ENCODE results near the gene POLR3A.
"Not testable (repeated sequence)": the region's sequence is repeated elsewhere in the genome, so short reads cannot be mapped to it uniquely, and the experiment has no call there.

POLR3A gene

GRCh38 chr10:78029269-78030226 lies at the start of gene POLR3A:
Gene POLR3A (minus strand): TSS chr10:78029515. CDS start chr10:78029407, 108 bp downstream.
- DNase-seq: peak; percentile 38 to 93 (median 85)

- DNase-seq: no peak
Measured at GRCh38 chr10:78078539-78079330, 49.4 kb upstream of the POLR3A start.

DNA sequence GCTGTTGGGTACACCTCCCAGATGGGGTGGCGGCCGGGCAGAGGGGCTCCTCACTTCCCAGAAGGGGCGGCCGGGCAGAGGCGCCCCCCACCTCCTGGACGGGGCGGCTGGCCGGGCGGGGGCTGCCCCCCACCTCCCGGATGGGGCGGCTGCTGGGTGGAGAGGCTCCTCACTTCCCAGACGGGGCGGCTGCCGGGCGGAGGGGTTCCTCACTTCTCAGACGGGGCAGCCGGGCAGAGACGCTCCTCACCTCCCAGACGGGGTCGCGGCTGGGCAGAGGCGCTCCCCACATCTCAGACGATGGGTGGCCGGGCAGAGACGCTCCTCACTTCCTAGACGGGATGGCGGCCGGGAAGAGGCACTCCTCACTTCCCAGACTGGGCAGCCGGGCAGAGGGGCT lies 46.5 kb upstream of the POLR3A start:
- DNase-seq: not testable (repeated sequence)

- no peak for DNase-seq
Measured at GRCh38 chr10:78072504-78072903, 43.2 kb upstream of the POLR3A start.

- DNase-seq: no peak
Measured at GRCh38 chr10:78071857-78072179, 42.5 kb upstream of the POLR3A start.

- peak in 2 of 58 donors; percentile 10 to 30 for DNase-seq
Measured at GRCh38 chr10:78071140-78071856, 42.0 kb upstream of the POLR3A start.

- no peak for DNase-seq
Measured at GRCh38 chr10:78070726-78071125, 41.4 kb upstream of the POLR3A start.

DNA sequence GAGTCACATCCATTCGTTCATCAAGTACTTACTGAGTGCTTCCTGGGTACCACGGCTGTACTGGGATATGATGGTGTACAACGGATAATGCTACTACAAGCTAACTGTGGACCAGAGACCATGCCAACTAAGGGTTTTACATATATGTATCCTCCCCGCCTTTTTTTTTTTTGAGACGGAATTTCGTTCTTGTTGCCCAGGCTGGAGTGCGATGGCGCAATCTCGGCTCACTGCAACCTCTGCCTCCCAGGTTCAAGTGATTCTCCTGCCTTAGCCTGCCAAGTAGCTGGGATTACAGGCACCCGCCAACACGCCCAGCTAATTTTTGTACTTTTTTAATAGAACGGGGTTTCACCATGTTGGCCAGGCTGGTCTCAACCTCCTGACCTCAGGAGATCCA lies 40.7 kb upstream of the POLR3A start:
- DNase-seq: not testable (repeated sequence)

GRCh38 chr10:78069151-78069550 lies 39.8 kb upstream of the POLR3A start:
- no peak for DNase-seq

DNA sequence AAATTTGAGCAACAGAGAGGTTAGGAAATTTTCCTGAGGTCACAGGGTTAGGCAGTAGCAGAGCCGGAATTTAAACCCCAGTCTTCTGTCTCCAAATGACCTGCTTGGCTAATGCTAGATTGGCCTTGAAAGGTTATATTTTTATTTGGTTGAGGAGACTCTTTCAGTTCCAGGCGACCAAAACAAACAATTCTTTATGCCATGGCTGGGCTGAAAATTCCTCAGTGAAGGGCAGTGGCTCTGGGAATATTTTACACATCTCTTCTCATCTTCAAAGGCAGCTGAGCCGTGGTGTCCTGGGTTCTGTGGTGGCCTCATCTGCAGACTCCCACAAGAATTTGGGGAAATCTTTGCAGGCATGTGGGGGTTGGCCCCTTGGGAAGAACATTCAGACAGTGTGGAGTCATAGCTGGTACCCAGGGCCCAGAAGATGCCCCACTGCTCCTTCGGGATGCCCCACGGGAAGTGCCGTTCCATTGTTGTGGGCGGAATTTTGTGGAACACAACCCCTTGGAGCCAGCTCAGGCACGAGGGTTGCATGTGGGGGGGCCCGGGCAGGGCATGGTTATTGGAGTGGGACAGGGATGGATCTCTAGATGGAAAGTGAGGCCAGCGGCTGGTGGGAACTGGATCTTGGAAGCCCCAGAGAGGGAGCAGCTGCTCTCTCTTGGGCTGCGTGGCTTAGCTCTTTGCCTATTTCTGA lies 37.6 kb upstream of the POLR3A start:
- no peak for DNase-seq

- DNase-seq: no peak
Measured at GRCh38 chr10:78066012-78066411, 36.7 kb upstream of the POLR3A start.

DNA sequence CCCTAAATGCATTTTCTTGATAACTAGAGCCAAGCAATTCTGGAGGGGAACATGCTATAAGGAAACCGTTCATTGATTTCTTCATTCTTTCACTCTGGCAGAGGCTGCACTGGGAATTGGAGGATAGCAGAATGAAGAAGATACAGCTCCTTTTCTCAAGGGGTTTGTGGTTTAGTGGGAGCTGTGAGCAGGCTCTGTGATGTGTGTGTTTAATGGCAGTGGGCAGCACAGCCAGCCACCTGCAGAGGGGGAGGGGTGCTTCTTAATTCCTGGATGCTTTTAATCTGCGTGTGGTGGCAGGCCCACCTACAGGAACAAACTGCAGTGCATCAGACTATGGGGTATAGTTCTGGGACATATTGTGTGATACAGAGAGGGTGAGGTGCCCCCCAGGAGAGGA lies 36.3 kb upstream of the POLR3A start:
- DNase-seq: no peak

DNA sequence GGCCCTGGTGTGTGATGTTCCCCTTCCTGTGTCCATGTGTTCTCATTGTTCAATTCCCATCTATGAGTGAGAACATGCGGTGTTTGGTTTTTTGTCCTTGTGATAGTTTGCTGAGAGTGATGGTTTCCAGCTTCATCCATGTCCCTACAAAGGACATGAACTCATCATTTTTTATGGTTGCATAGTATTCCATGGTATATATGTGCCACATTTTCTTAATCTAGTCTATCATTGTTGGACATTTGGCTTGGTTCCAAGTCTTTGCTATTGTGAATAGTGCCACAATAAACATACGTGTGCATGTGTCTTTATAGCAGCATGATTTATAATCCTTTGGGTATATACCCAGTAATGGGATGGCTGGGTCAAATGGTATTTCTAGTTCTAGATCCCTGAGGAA lies 35.6 kb upstream of the POLR3A start:
- DNase-seq: not testable (repeated sequence)

GRCh38 chr10:78063236-78063635 lies 33.9 kb upstream of the POLR3A start:
- DNase-seq: no peak

GRCh38 chr10:78062296-78062695 lies 33.0 kb upstream of the POLR3A start:
- DNase-seq: no peak

DNA sequence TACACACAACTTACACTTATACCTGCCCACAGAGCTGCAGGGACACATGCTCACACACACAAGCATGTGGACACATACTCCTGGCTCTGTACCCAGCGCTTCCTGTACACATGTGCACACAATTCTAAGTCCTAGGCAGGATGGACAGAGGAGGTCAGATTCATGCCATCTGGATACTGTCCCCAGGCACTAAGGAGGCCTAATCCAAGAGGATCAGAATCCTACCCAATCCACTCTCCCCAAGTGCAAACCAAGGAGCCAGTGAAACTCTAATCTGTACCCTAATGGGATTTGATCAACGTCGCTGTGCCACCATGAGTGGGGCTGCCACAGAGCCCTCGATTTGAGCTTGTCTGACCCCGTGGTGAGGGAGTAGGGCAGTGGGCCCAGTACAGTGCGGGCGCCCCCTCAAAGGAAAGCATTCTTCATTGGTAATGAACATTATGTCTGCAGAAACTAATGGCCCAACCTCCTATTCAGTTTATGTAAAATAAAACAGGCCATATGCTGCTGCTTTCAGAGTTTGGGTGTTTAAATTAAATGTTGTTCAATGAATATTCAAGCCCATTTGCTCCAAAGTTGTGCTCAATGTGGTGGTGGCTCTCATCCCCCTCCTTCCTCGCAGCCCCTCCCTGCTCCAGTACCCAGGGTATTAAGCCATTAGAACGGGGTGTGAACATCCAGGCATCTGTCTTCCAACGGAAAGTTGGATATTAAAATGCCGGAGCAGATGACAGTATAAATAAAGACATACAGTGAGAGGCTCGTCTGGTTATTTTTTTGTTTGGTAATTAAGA lies 30.8 kb upstream of the POLR3A start:
- no peak for DNase-seq

GRCh38 chr10:78058562-78058961 lies 29.2 kb upstream of the POLR3A start:
- DNase-seq: no peak

DNA sequence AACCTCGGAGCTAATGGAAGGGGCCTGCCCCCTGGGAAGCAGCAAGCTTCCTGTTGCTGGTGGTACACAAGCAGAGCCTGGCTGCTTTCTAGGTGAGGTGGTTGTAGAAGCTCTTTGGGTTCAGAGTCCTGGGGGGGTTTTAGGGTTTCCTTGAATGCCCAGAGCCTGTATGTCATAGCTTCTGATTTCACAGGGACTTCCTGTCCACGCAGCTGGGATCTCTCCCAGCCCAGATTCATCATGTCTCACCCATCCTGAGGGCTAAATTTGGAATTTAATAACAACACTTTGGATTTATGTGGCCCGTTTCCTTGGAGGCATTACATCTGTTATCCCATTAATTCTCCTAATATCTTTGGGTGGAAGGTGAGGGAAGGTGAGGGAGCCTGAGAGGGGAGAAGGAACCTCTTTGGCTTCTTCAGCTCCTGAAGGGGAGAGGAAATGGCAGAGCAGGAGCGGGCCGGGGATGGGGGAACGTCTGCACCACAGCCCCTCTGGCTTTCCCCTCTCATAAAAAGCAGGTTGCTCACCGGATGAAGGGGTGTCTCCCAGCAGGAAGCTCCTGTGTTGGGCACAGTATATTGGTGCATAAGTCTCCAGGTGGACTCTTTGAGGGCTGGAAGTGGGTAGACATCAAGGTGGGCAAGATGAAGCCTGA lies 24.0 kb upstream of the POLR3A start:
- DNase-seq: no peak

DNA sequence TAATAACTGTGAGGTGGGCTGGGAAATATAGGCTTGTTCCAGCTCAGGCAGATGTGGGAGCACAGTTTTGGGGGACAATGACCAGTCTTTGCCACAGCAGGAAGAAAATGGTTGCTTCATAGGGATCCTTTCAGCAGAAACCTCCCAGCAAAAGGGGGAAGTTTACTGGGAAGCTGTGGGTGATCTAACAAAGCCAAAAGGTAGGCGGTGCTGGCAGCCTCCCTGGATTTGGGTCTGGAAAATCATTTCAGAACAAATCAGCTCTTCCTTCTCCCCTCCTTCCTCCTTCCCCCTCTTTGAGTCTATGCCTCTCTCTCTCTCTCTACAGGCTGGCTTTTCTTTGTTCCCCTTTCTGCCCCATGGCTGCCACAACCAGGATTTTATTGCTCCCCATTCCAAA lies 20.5 kb upstream of the POLR3A start:
- DNase-seq: peak in 1 of 58 donors; percentile 13

Measured in anterior cingulate cortex (tissue), 58 donors.